ENCODE results near the gene POM121L2. TPM values are rescaled to one million over a fixed set of nuclear protein-coding genes. Genes with fewer than 3 reads are reported as not detected.
A peak's percentile ranks its signal among the peaks of the same experiment; 100 is the strongest.

Gene POM121L2
- polyA plus RNA-seq, 3 donors, result not detected

- no peak overlapping the region for H3K9ac ChIP-seq (ENCODE audit: insufficient read depth, low read length, poor library complexity, severe bottlenecking)
- H3K27ac ChIP-seq (ENCODE audit: low read depth in 1 of 2, low read length in 2 of 2), result no peak overlapping the region
- peaks cover 11 to 12% of the 10 kb centered on the region in 2 donors for H3K4me1 ChIP-seq (ENCODE audit: control insufficient read depth in 1 of 2, insufficient read depth in 2 of 2, low read length in 2 of 2)
- DNase-seq, result no peak
- peaks cover 22 to 48% of the 10 kb centered on the region in 2 donors for H3K27me3 ChIP-seq (ENCODE audit: control insufficient read depth in 2 of 2, insufficient read depth in 2 of 2, low read length in 2 of 2)
- peak overlapping the region in 1 of 3 experiments; percentile 73 for H3K4me3 ChIP-seq (replicated peaks in 1 of 3; ENCODE audit: low read depth in 2 of 3, low read length in 3 of 3)
- H3K9me3 ChIP-seq (replicated peaks in 1 of 2; ENCODE audit: control insufficient read depth in 1 of 2, insufficient read depth in 1 of 2, low read length in 2 of 2), result peaks cover 0 to 6% of the 10 kb centered on the region in 2 donors
- Mint-ChIP-seq H3K4me1 (peaks cover 12% of the 10 kb centered on the region), H3K27me3 (ENCODE audit: low read depth in 3 of 3) (peaks cover 38 to 71% (median 53%) of the 10 kb centered on the region in 3 donors), H3K36me3 (no peaks in the 10 kb centered on the region), H3K9me3 (peaks cover 2 to 25% (median 8%) of the 10 kb centered on the region in 7 donors), H3K4me3 (peak overlapping the region; percentile 74 to 90), H3K27ac (no peak overlapping the region)
- no peaks in the 10 kb centered on the region for H3K79me2 ChIP-seq (ENCODE audit: insufficient read depth, low read length)
- WGBS (ENCODE audit: insufficient coverage), result 0% methylated on average over 4 of the region's 8 CpGs
- intact Hi-C loops (cut with micrococcal nuclease), result no loop called here
- no peaks in the 10 kb centered on the region for H4K20me1 ChIP-seq (ENCODE audit: insufficient read depth, low read length)
- H2AFZ ChIP-seq (ENCODE audit: insufficient read depth, low read depth, low read length, poor library complexity, severe bottlenecking), result peak overlapping the region; percentile 83
- H3K36me3 ChIP-seq (replicated peaks in 1 of 2; ENCODE audit: control insufficient read depth in 1 of 2, insufficient read depth in 2 of 2, low read length in 2 of 2), result no peaks in the 10 kb centered on the region
- peak overlapping the region; percentile 75 for H3K4me2 ChIP-seq (replicated peaks; ENCODE audit: extremely low read depth, low read length, poor library complexity, severe bottlenecking)
- no peak for TF ChIP-seq CTCF (IDR thresholded peaks at IDR 0.05)
Observed at GRCh38 chr6:27312950-27313271, 838 bp upstream of the POM121L2 start.

GRCh38 chr6:27311806-27312145, 297 bp downstream of the POM121L2 start:
- peaks cover 19 to 51% of the 10 kb centered on the region in 2 donors for H3K27me3 ChIP-seq (ENCODE audit: control insufficient read depth in 2 of 2, insufficient read depth in 2 of 2, low read length in 2 of 2)
- intact Hi-C loops (cut with micrococcal nuclease), result no loop called here
- H3K79me2 ChIP-seq (ENCODE audit: insufficient read depth, low read length), result no peaks in the 10 kb centered on the region
- H3K9ac ChIP-seq (ENCODE audit: insufficient read depth, low read length, poor library complexity, severe bottlenecking), result peak overlapping the region; percentile 22
- H3K9me3 Mint-ChIP-seq, result peaks cover 2 to 24% (median 8%) of the 10 kb centered on the region in 7 donors
- peak overlapping the region; percentile 74 to 90 for H3K4me3 Mint-ChIP-seq
- H2AFZ ChIP-seq (ENCODE audit: insufficient read depth, low read depth, low read length, poor library complexity, severe bottlenecking), result peak overlapping the region; percentile 83
- peak overlapping the region; percentile 75 for H3K4me2 ChIP-seq (replicated peaks; ENCODE audit: extremely low read depth, low read length, poor library complexity, severe bottlenecking)
- H3K27me3 Mint-ChIP-seq (ENCODE audit: low read depth in 3 of 3), result peaks cover 42 to 67% (median 50%) of the 10 kb centered on the region in 3 donors
- no peak overlapping the region for H3K27ac ChIP-seq (ENCODE audit: low read depth in 1 of 2, low read length in 2 of 2)
- H3K36me3 ChIP-seq (replicated peaks in 1 of 2; ENCODE audit: control insufficient read depth in 1 of 2, insufficient read depth in 2 of 2, low read length in 2 of 2), result no peaks in the 10 kb centered on the region
- peaks cover 11 to 12% of the 10 kb centered on the region in 2 donors for H3K4me1 ChIP-seq (ENCODE audit: control insufficient read depth in 1 of 2, insufficient read depth in 2 of 2, low read length in 2 of 2)
- H3K4me3 ChIP-seq (replicated peaks in 1 of 3; ENCODE audit: low read depth in 2 of 3, low read length in 3 of 3), result peak overlapping the region in 1 of 3 experiments; percentile 73
- H3K4me1 Mint-ChIP-seq, result peaks cover 12% of the 10 kb centered on the region
- TF ChIP-seq CTCF (IDR thresholded peaks at IDR 0.05), result no peak
- no peaks in the 10 kb centered on the region for H4K20me1 ChIP-seq (ENCODE audit: insufficient read depth, low read length)
- H3K9me3 ChIP-seq (replicated peaks in 1 of 2; ENCODE audit: control insufficient read depth in 1 of 2, insufficient read depth in 1 of 2, low read length in 2 of 2), result peaks cover 0 to 6% of the 10 kb centered on the region in 2 donors
- no peaks in the 10 kb centered on the region for H3K36me3 Mint-ChIP-seq
- H3K27ac Mint-ChIP-seq, result no peak overlapping the region
- WGBS (ENCODE audit: insufficient coverage), result 17% methylated on average over 17 of the region's 19 CpGs
- DNase-seq, result no peak
